Uterus (tissue), 4 donors: ENCODE measurements around the gene USP30. TPM values are rescaled to one million over a fixed set of nuclear protein-coding genes. Genes with fewer than 3 reads are reported as not detected.
"Not testable (repeated sequence)": the region's sequence is repeated elsewhere in the genome, so short reads cannot be mapped to it uniquely, and the experiment has no call there.

Experiments used
- DNase-seq, 2 donors: peaks; one replicate each; pipeline ENCODE4 v3.0.0-alpha.2; 2019 to 2020
- H3K27ac ChIP-seq, 2 donors: fragments of 200-600 bp; sonication (generic); 1 replicate in 1 of 2; 2 replicates in 1 of 2; pipeline ENCODE4 v1.5.1; 2016 to 2018
- H3K27me3 ChIP-seq, 2 donors: fragments of 200-600 bp; sonication (generic); one replicate each; pipeline ENCODE4 v1.5.1; 2018 to 2019; ENCODE audit warnings: control low read depth in 1 of 2
- H3K36me3 ChIP-seq, 2 donors: fragments of 200-600 bp; sonication (generic); one replicate each; pipeline ENCODE4 v1.5.1; 2019; ENCODE audit warnings: control low read depth in 1 of 2
- H3K4me1 ChIP-seq, 2 donors: fragments of 200-600 bp; sonication (generic); one replicate each; pipeline ENCODE4 v1.5.1; 2018 to 2019; ENCODE audit warnings: control low read depth in 1 of 2
- H3K4me3 ChIP-seq, 2 donors: fragments of 200-600 bp; sonication (generic); 1 replicate in 1 of 2; 2 replicates in 1 of 2; pipeline ENCODE4 v1.5.1; 2018 to 2019; ENCODE audit warnings: mild to moderate bottlenecking in 1 of 2
- H3K9me3 ChIP-seq, 2 donors: fragments of 200-600 bp; sonication (generic); one replicate each; pipeline ENCODE4 v1.5.1; 2019; ENCODE audit warnings: control low read depth in 1 of 2
- CTCF ChIP-seq, 4 experiments: fragments of 200-600 bp in 2 of 4; fragments of 450-650 bp in 2 of 4; sonication (generic) in 2 of 4; IDR thresholded peaks; one replicate each; pipeline ENCODE4 v1.5.1; 2016 to 2019; ENCODE audit warnings: antibody characterized with exemption in 4 of 4, mild to moderate bottlenecking in 2 of 4, moderate library complexity in 1 of 4
- POLR2A ChIP-seq, 2 donors: fragments of 450-650 bp; IDR thresholded peaks; one replicate each; pipeline ENCODE4 v1.6.1; 2016; ENCODE audit warnings: antibody characterized with exemption in 2 of 2, mild to moderate bottlenecking in 1 of 2, moderate library complexity in 1 of 2
- intact Hi-C: fragments of 100-400 bp; cut with DNase I; formaldehyde crosslinking; loops from one replicate; pipeline ENCODE4 v1.15.1; 2023; ENCODE audit warnings: low total_unique reads
- total RNA-seq, 4 donors: library from RNA; depleted of rRNA in 3 of 4; stranded (reverse); fragments of >200 nt in 3 of 4; gene quantifications; one replicate each; pipeline versions ENCODE4 v1.1.0 to v1.2.4, GENCODE V29; 2014 to 2023
- donor health status: DM: yes; HTN: yes; CAD: no.

USP30 gene
- total RNA-seq, 4 donors from 2014 or later = 4.1 to 20.2 (median 14.9) TPM

- Histone ChIP-seq H3K4me1 (no peaks in the 10 kb centered on the region), H3K27me3 (no peaks in the 10 kb centered on the region), H3K27ac (no peak overlapping the region), H3K9me3 (no peaks in the 10 kb centered on the region), H3K36me3 (no peaks in the 10 kb centered on the region), H3K4me3 (no peak overlapping the region)
- DNase-seq = no peak
- TF ChIP-seq POLR2A (IDR thresholded peaks at IDR 0.05) = no peak
- TF ChIP-seq CTCF (IDR thresholded peaks at IDR 0.05) = no peak
- intact Hi-C loops = no loop called here
Measured at GRCh38 chr12:109044241-109044640, 8.1 kb upstream of the USP30 start.

- Histone ChIP-seq H3K4me1 (no peaks in the 10 kb centered on the region), H3K27me3 (no peaks in the 10 kb centered on the region), H3K36me3 (no peaks in the 10 kb centered on the region), H3K4me3 (no peak overlapping the region), H3K9me3 (no peaks in the 10 kb centered on the region), H3K27ac (no peak overlapping the region)
- intact Hi-C loops = no loop called here
- TF ChIP-seq POLR2A (IDR thresholded peaks at IDR 0.05) = no peak
- no peak for TF ChIP-seq CTCF (IDR thresholded peaks at IDR 0.05)
- DNase-seq = no peak
Measured at GRCh38 chr12:109047081-109047805, 5.1 kb upstream of the USP30 start.

- H3K27ac ChIP-seq, intact Hi-C loops: not testable (repeated sequence)
Measured at GRCh38 chr12:109048706-109049105, 3.7 kb upstream of the USP30 start.

GRCh38 chr12:109049794-109050193 lies 2.6 kb upstream of the USP30 start:
- H3K36me3 ChIP-seq, H3K4me3 ChIP-seq, intact Hi-C loops, H3K27ac ChIP-seq, DNase-seq, H3K27me3 ChIP-seq, H3K9me3 ChIP-seq, H3K4me1 ChIP-seq: not testable (repeated sequence)

More at GRCh38 chr12:109048706-109049105, 3.7 kb upstream of the USP30 start:
- H3K36me3 ChIP-seq, DNase-seq, H3K4me1 ChIP-seq, H3K9me3 ChIP-seq, H3K4me3 ChIP-seq, H3K27me3 ChIP-seq: not testable (repeated sequence)

GRCh38 chr12:109052097-109052413 lies 321 bp upstream of the USP30 start:
- Histone ChIP-seq H3K4me1 (no peaks in the 10 kb centered on the region), H3K4me3 (peak overlapping the region; percentile 91 to 97), H3K9me3 (no peaks in the 10 kb centered on the region), H3K27me3 (no peaks in the 10 kb centered on the region), H3K27ac (peak overlapping the region; percentile 79 to 84), H3K36me3 (no peaks in the 10 kb centered on the region)
- TF ChIP-seq CTCF (IDR thresholded peaks at IDR 0.05) (no peak), POLR2A (IDR thresholded peaks at IDR 0.05) (no peak)
- no peak for DNase-seq
- intact Hi-C loops = no loop called here

- intact Hi-C loops = no loop called here
- Histone ChIP-seq H3K36me3 (no peaks in the 10 kb centered on the region), H3K4me1 (no peaks in the 10 kb centered on the region), H3K4me3 (peak overlapping the region; percentile 91 to 97), H3K27ac (peak overlapping the region in 1 of 2 donors; percentile 79), H3K9me3 (no peaks in the 10 kb centered on the region), H3K27me3 (no peaks in the 10 kb centered on the region)
- DNase-seq = no peak
- no peak for TF ChIP-seq POLR2A (IDR thresholded peaks at IDR 0.05)
- TF ChIP-seq CTCF (IDR thresholded peaks at IDR 0.05) = no peak
Measured at GRCh38 chr12:109053382-109054123, 1.2 kb downstream of the USP30 start.

- H3K36me3 ChIP-seq, H3K27ac ChIP-seq, H3K9me3 ChIP-seq, H3K27me3 ChIP-seq, intact Hi-C loops, DNase-seq, H3K4me1 ChIP-seq, H3K4me3 ChIP-seq: not testable (repeated sequence)
Measured at GRCh38 chr12:109054124-109054513, 1.7 kb downstream of the USP30 start.
